GM12872 (cell line): ENCODE results near the gene TTC7B.

ENCODE experiments used
- CTCF ChIP-seq: IDR thresholded peaks from 3 replicates; pipeline ENCODE4 v1.5.1; 2011; ENCODE audit warnings: low read depth, mild to moderate bottlenecking, low read length, moderate library complexity; ENCODE audit not compliant: insufficient read depth

The TTC7B gene

GRCh38 chr14:90609376-90609775 is 206.9 kb downstream of the TTC7B start:
- TF ChIP-seq CTCF, result no peak

- no peak for TF ChIP-seq CTCF
Observed at GRCh38 chr14:90608929-90609341, 207.3 kb downstream of the TTC7B start.

- no peak for TF ChIP-seq CTCF
Observed at GRCh38 chr14:90608281-90608680, 207.9 kb downstream of the TTC7B start.

GRCh38 chr14:90607141-90607540 is 209.1 kb downstream of the TTC7B start:
- no peak for TF ChIP-seq CTCF

- TF ChIP-seq CTCF, result no peak
Observed at GRCh38 chr14:90606434-90606833, 209.8 kb downstream of the TTC7B start.

GRCh38 chr14:90605430-90605829 is 210.8 kb downstream of the TTC7B start:
- TF ChIP-seq CTCF, result no peak

GRCh38 chr14:90604356-90604755 is 211.9 kb downstream of the TTC7B start:
- TF ChIP-seq CTCF, result no peak

GRCh38 chr14:90603841-90604240 is 212.4 kb downstream of the TTC7B start:
- no peak for TF ChIP-seq CTCF
